GM18508 (cell line): ENCODE results near the gene ZEB2.
"Not testable (repeated sequence)": the region's sequence is repeated elsewhere in the genome, so short reads cannot be mapped to it uniquely, and the experiment has no call there.

Source experiments
- ATAC-seq: cut with Tn5 transposase; IDR thresholded peaks from one replicate; pipeline ENCODE4 v1.9.1; 2021; ENCODE audit warnings: moderate number of reproducible peaks; ENCODE audit not compliant: insufficient read depth, unreplicated experiment

ZEB2 gene

DNA sequence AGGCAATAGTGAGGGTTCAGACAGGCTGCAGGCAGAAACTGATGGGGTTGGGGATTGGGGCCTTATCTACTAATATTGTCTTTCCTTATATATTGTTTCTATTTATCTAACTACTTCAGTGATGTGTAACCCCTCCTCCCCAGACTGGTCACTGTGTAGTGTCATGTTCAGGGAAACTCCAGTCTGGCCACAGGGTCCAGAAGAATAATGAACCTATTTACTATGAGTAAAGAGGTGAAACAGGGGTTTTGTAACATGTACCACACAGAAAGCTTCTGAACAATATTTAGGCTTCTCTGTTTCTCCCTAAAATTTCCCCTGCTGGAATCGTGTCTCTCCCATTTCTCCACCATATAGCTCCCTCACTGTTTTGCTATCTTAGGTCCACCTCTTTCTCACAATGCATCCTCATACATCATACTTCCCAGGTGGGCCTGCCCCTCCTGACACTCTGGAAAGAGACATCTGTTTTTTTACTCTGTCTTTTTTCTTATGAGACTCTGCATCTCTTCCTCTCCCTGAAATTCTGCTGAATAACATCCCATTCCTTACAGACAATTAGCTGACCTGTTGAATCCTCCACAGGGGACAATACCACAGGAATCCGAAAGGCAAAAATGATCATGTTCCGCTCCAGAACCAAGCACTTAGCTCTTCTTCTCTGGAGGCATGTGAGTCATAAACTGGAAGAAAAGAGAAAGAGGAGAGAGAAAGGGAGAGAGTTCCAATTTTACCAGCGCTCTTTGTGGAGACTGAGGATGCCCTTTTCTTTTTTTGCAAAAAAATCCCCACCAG lies 154.8 kb downstream of the ZEB2 start:
- peak; percentile 98 for ATAC-seq

DNA sequence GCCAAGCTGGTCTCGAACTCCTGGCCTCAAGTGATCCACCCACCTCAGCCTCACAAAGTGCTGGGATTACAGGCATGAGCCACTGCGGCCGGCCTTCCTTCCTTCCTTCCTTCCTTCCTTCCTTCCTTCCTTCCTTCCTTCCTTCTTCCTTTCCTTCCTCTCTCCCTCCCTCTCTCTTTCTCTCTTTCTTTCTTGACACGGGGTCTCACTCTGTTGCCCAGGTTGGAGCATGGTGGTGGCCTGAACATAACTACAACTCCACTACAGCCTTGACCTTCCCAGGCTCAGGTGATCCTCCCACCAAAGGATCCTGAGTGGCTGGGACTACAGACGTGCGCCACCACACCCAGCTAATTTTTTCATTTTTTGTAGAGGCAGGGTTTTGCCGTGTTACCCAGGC lies 155.7 kb downstream of the ZEB2 start:
- not testable (repeated sequence) for ATAC-seq

DNA sequence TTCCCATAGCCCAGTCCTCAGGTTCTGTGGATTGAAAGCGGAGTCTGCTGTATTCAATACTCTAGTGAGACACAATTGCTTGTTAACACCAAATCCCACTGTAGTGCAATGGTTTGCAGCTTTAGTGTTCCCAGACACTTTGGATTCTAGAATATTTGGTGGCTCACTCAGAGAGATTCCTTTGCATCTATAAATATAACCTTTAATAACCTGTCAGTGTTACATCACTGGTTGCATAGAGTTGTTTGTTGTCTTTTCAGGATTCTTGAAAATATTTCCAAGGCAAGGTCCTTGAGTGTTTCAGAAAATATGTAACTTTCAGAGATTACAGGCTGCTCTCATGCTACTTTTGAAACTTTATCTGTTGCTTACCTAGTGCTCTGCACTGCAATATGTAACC lies 157.5 kb downstream of the ZEB2 start:
- no peak for ATAC-seq

DNA sequence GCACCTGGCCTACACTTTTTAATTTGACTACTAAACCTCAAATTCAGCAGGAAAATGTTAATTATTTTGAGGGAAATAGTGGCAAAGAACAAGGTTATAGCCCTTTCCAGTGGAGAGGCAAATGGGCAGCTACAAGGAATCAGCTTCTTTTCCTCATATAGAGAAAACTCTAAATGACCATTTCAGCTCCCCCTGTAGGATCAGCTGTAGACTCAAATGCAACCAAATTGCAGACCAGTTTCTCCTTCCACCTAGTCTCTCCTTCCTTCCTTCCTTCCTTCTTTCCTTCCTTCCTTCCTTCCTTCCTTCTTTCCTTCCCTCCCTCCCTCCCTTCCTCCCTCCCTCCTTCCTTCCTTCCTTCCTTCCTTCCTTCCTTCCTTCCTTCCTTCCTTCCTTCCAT lies 158.2 kb downstream of the ZEB2 start:
- ATAC-seq: no peak

DNA sequence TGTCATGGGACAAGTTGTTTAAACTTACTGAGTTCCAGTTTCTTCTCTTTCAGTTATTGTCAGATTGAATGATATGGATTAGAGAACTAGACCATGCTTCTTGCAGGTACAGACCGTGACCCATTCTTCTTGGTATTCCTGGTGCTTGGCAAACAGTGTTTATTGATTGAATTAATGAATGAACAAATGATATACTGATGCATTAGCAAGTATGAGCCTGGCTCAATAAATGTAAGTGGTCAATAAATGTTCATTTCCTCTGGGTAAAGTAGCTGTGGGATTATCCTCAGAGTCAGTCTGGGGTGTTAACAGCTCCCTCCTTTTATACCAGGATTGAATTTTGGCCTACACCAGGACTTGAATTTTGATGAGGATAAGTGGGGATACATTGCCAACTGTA lies 160.2 kb downstream of the ZEB2 start:
- ATAC-seq: no peak

DNA sequence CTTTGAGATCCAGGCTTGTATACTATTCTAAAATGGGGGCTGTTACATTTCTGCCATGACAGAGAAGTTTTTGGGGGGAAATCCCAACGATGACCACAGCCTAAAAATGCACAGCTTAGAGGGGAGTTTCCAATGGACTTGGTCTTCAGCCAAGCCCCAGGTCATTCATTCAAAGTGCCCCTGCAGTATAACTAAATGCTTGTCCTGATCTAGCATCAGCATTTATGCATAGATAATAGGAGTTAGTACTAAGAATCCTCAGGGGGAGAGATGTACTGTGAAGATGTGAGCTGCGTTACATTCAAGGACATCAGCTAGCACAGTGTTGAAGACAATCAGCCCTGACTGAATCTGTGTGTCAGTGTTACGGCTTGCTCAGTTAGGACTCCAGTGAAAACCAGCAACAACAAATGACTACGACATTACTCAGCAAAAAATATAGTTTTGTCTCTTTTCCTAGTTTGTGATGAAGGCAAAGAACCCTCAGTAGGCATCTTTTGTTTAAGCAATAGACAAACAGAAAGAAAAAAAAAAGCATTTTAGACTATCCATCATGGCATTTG lies 160.9 kb downstream of the ZEB2 start:
- ATAC-seq: peak; percentile 59

DNA sequence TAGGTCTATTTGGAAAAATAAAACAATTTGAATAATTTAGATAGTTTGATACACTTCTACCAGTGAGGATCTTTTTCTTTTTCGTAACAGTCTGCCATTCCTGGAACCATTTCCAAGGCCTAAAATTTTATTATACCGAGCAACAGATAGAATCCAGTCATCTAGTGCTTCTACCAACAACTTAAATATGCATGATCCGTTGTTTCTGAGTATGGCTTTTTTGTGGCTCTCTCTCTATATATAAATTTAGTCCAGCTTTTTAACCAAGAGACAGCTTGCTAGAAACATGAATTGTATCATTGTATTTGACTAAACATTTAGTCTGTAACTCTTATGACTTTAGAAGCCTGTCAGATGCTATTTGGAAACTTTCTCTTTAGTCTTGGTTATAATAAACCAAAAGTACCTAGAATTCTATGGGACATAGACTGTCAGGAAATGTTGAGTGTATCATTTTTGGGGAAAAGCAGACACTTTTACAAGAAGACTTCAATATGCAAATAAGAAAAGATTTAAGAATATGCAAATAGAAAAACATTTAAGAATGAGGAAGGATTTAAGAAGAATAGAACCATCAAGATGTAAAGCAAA lies 161.4 kb downstream of the ZEB2 start:
- no peak for ATAC-seq

DNA sequence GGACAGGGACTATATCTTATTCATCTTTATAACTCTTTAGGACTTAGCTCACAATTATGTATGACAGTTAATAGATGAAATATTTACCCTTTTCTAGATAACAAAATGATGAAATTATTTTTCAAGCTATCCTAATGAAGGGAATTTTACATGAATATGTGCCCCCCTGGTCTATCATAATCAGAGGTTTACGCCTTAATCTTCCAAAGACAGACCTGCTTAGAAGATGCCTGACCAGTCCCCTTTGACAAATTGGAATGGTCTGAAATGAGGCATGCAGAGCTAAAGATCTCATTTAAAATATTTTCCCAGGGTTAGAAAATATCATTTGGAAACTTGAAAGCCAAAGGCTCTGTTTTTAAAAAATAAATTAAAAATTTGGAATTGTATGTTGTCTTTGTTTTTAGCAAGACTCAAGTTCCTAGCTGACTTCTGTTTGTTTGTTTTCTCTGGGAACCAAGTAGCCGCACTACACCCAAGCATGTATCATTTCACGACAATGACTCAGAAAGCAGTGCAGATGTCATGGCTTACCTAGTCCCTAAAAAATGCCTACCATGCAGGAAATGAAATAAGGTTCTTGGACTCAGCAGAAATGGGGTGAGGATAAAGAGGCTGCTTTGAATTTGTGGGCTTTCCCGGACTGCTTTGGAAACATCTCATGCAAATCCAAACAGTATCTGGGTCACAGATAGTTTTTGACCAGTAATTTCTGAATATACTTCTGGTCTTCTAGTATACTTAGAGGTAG lies 162.1 kb downstream of the ZEB2 start:
- peak; percentile 64 for ATAC-seq

DNA sequence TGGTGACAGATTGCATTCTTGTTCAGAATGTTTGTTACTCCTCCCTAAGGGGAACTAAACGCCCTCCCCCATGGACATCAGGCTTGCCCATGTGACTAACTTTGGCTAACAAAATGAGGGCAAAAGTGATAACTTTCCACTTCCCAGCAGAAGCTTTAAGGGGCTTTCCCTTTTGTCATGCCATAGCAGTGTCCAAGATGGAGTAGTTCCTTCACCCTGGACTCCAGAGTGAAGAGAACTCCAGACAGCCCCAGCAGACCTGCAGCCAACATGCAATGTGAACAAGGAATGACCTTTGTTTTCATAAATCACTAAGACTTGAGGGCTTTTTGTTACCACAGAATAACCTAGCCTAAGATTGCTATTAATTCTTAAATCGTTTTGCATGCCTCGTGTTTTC lies 163.5 kb downstream of the ZEB2 start:
- ATAC-seq: no peak

DNA sequence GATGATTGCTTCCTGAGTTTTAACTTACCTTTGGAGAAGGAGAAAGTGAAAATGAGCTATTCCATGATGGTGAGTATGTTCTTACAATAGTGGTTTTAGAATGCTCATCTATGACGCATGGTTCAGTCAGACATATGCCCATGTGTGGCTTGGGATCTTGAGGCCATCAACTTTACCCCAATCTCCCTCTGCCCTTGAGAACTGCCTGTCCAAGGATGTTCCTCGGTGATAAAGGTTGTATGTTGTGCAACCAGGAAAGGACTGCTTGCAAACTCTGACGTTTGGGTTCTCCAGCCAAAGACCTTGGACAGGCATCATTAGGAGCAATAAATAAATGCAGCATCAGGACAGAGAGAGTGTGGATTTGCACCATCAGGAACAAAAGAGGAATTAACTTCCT lies 165.0 kb downstream of the ZEB2 start:
- ATAC-seq: no peak

DNA sequence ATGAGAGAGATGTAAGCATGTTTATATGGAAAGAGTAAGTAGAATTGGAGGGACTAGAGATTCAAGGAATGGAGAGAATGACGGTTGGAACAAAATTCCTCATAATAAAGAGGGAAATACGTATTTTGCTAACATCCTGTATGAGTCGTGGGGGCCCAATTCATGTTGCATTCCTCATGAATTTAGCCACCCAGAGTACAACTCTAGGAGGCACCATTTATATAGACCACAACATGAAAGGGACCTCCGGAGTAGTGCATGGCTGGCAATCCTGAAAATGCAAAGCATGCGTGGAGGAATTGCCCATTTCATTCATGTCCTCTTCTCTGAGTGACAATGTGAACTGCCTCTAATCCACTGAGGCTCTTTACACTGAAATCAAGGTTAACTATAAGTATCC lies 168.2 kb downstream of the ZEB2 start:
- ATAC-seq: no peak

DNA sequence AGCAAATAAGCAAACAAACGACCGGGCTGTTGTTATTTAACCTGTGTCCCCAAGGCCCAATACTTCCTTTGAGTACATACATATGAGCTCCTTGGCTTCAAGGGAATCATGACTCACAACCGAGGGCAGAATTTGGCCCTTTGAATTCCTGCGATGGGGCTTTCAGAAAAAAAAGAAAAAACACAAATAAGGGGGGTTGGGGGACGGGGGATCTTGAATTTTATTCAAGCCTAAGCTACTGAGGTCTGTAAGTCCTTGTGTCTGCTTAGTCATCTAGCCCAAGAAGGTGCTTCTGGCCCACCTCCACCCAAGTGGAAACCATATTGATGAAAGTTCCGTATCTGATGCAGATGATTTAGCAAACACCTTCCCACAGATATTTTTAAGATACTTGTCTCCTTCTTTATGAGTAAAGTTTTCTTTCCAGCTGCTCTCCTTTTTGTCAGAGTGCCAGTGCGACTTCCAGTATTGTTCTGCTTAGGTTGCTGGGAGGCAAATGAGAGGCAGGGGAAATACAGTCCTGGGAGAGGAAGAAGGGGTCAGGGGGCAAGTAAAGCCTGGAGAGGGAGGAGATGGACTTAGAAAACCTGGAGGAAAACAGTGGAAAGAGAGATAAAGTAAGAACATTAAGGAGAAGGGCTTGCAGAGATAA lies 169.6 kb downstream of the ZEB2 start:
- no peak for ATAC-seq

DNA sequence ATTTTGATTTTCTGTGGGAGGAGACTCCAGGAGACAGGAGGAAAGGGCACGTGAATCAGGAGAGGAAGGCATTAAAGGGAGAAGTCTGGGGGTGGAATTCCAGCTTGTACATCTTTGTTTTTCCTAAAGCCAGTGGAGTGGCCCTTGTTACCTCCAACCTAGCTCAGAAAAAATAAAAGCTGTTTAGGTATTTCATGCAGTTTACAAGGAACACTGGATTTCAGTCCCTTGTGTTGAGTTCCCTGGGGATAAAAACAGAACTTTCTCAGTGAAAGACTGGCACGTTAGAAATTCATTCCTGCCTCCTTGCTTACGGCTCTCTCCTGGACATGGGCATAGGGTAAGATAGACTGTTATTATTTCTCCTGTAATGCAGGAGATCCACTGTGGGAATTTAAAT lies 170.2 kb downstream of the ZEB2 start:
- no peak for ATAC-seq

DNA sequence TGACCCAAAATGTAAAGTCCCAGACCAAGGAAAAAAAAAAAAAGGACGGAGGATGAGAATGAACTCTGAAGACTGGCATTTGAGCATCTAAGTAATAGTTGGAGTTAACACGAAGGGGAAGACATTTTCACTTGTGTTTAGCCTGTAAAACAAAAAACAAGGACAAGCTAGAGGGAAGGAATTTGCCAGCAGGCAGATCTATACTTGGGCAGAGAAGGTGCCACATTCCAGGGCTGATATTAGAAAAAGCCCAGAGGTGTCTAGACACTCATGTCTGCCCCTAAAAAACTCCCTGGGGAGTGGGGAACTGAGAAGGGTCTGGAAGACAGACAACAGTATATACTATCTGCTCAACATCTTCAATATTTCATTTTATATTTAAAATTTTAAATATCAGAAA lies 171.1 kb downstream of the ZEB2 start:
- ATAC-seq: no peak

DNA sequence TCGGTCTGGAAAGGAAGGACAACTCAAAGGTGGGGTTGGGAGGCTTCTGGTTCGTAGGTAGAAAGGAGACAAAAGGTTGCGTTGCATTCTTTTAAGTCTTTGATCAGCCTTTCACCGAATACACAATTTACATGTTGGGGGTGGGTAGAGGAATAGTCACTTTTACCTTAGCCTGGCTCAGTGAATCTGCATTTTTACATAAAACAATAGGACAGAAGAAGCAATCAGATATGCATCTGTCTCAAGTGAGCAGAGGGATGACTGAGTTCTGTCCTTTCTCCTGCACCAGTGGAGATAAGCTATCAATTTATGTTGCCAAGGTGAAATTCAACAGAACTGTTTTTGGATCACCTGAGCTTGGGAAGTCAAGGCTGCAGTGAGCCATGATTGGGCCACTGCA lies 173.7 kb downstream of the ZEB2 start:
- no peak for ATAC-seq

DNA sequence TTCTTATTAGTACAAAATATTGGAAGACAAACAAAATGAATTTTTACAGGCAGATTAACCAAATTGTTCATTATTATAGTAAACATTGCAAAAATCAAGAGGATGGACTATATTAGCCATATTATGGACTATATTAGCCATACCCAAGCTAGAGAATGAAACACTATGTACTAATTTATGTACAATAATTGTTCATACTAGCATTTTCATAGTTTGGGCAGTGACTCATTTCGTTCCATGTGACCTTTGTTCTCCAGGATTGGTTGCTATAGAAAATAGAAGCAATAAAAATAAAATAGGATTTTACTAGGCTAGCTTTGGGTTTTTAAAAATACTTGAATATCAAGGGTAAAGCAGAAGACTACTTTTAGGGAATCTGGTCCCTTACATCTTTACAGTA lies 176.8 kb downstream of the ZEB2 start:
- ATAC-seq: no peak

DNA sequence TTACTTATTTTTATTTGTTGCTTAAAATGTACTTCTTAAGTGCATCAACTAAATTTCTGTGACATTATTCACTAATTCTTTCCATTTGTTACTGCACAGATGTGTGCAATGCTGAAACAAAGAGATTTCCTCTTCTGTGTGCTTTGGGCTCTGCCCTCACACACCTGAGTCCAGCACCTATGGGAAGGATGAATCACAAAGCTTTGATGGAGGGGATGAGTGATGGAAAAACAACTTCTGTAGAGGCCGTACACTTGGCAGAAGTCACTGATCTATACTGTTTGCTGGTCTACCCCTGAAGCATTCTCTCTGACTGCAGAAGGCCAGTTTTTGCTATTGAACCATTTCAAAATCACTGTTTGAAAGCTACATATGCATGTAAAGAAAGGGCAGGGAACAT lies 178.4 kb downstream of the ZEB2 start:
- ATAC-seq: no peak

DNA sequence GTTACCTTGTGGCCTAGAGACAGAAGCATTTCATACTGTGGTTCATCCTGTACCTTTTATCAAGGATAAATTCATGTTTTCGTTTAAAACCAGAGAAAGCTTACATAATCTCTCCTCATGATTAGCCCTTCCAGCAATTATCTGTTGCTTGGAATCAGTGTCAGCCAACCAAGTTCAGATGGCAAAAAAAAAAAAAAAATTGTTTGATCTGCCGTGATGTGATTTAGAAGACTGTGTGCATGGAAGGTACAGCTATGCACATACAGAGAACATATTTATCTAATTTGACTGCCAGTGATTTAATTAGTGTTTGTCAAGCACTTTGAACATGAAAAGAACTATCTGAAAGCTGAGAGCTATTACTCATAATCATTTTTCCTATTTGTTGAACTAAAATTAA lies 180.9 kb downstream of the ZEB2 start:
- ATAC-seq: no peak

DNA sequence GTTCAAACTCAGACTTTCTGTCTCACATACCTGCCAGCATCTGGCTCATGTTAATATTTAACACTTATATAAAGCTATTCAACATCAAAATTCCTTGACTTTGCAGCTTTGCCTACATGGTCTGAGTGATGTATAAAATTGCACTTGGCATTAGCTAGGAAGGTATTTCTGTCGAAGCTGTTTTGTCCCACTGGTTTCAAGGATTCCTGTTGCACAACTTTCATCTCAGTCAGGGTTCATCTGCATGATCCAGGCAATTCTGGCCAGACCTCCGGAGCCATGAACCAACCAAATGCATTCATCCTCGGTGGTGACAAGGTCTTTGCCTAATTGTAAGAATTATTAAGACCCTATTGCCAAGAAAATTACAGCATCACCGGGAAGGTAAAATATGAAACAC lies 185.4 kb downstream of the ZEB2 start:
- no peak for ATAC-seq
